ENCODE results near the gene TSC1. TPM values are rescaled to one million over a fixed set of nuclear protein-coding genes. Genes with fewer than 3 reads are reported as not detected.

The TSC1 gene
- total RNA-seq, 4 donors from 2014 or later, result 52.7 to 114 (median 66.7) TPM

- TF ChIP-seq CTCF (IDR thresholded peaks at IDR 0.05), result no peak
- TF ChIP-seq POLR2A (IDR thresholded peaks at IDR 0.05), result no peak
- Histone ChIP-seq H3K4me3 (replicated peaks in 1 of 3) (no peak overlapping the region), H3K4me1 (no peaks in the 10 kb centered on the region), H3K36me3 (no peaks in the 10 kb centered on the region), H3K9me3 (no peaks in the 10 kb centered on the region), H3K27me3 (peaks cover 4% of the 10 kb centered on the region), H3K27ac (no peak overlapping the region)
- no peak for DNase-seq
- 78 to 88% methylated on average over 10 to 11 of the region's 11 CpGs for WGBS, 2 donors
- intact Hi-C loops (cut with DNase I), result no loop called here
These were observed 39.2 kb upstream of the TSC1 start for GRCh38 chr9:132983491-132984201.

- TF ChIP-seq CTCF (IDR thresholded peaks at IDR 0.05), result no peak
- TF ChIP-seq POLR2A (IDR thresholded peaks at IDR 0.05), result no peak
These were observed 38.0 kb upstream of the TSC1 start for GRCh38 chr9:132982458-132982857.

GRCh38 chr9:132980157-132980556 is 35.7 kb upstream of the TSC1 start:
- WGBS, 2 donors, result 73 to 77% methylated on average over 5 of the region's 5 CpGs
- H3K36me3 ChIP-seq, result no peaks in the 10 kb centered on the region
- TF ChIP-seq CTCF (IDR thresholded peaks at IDR 0.05) (no peak), POLR2A (IDR thresholded peaks at IDR 0.05) (no peak)
- H3K9me3 ChIP-seq, result no peaks in the 10 kb centered on the region
- H3K27ac ChIP-seq, result no peak overlapping the region
- intact Hi-C loops (cut with DNase I), result no loop called here
- H3K27me3 ChIP-seq, result peaks cover 11% of the 10 kb centered on the region
- H3K4me1 ChIP-seq, result no peaks in the 10 kb centered on the region
- H3K4me3 ChIP-seq (replicated peaks in 1 of 3), result no peak overlapping the region
- DNase-seq, result no peak

More at GRCh38 chr9:132982458-132982857, 38.0 kb upstream of the TSC1 start:
- Histone ChIP-seq H3K36me3 (no peaks in the 10 kb centered on the region), H3K9me3 (no peaks in the 10 kb centered on the region), H3K4me3 (replicated peaks in 1 of 3) (no peak overlapping the region), H3K27me3 (peaks cover 11% of the 10 kb centered on the region), H3K4me1 (no peaks in the 10 kb centered on the region), H3K27ac (no peak overlapping the region)
- no peak for DNase-seq
- intact Hi-C loops (cut with DNase I), result no loop called here
- 58 to 82% methylated on average over 8 of the region's 8 CpGs for WGBS, 2 donors

GRCh38 chr9:132978451-132979131 is 34.2 kb upstream of the TSC1 start, which contains the start of gene GFI1B:
TSS of gene GFI1B (plus strand) at chr9:132978694. CDS start at chr9:132986679, 7,985 bp downstream.
- H3K36me3 ChIP-seq, result no peaks in the 10 kb centered on the region
- no peak for TF ChIP-seq CTCF (IDR thresholded peaks at IDR 0.05)
- no peak for TF ChIP-seq POLR2A (IDR thresholded peaks at IDR 0.05)
- intact Hi-C loops (cut with DNase I), result no loop called here
- no peak within 1 kb of the TSS for H3K27ac ChIP-seq
- DNase-seq, result no peak
- no peaks in the 10 kb centered on the region for H3K9me3 ChIP-seq
- WGBS, 2 donors, result 19 to 23% methylated on average over 26 of the region's 26 CpGs
- peaks cover 11% of the 10 kb centered on the region for H3K27me3 ChIP-seq
- H3K4me3 ChIP-seq (replicated peaks in 1 of 3), result no peak within 1 kb of the TSS
- no peaks in the 10 kb centered on the region for H3K4me1 ChIP-seq

- Histone ChIP-seq H3K4me3 (replicated peaks in 1 of 3) (no peak overlapping the region), H3K36me3 (no peaks in the 10 kb centered on the region), H3K27ac (no peak overlapping the region), H3K4me1 (no peaks in the 10 kb centered on the region), H3K27me3 (peaks cover 11% of the 10 kb centered on the region), H3K9me3 (no peaks in the 10 kb centered on the region)
- intact Hi-C loops (cut with DNase I), result no loop called here
- no peak for DNase-seq
- TF ChIP-seq POLR2A (IDR thresholded peaks at IDR 0.05) (no peak), CTCF (IDR thresholded peaks at IDR 0.05) (no peak)
- 21 to 41% methylated on average over 2 of the region's 2 CpGs for WGBS, 2 donors
These were observed 33.7 kb upstream of the TSC1 start for GRCh38 chr9:132978112-132978450.

Measured in thyroid gland (tissue), 4 donors.